AG04449 (cell line): ENCODE data around the gene PLCL1.

Experiments
- CTCF ChIA-PET: fragments of 350-600 bp; formaldehyde crosslinking; extraction: SDS; loops from one replicate; lab custom pipeline; 2021; ENCODE audit warnings: antibody characterized with exemption; lab: Yijun Ruan, JAX
- POLR2A ChIA-PET: fragments of 400-600, 350-600 bp; formaldehyde crosslinking; extraction: SDS; loops from one replicate; lab custom pipeline; 2020; ENCODE audit warnings: antibody characterized with exemption, inconsistent platforms; lab: Yijun Ruan, JAX
- DNase-seq: peaks from one replicate; pipeline ENCODE4 v3.0.0-alpha.2; 2010; ENCODE audit warnings: low read depth, low spot score
- H3K4me3 ChIP-seq: 2 replicates; pipeline ENCODE4 v1.5.1; 2011; ENCODE audit warnings: low read depth, mild to moderate bottlenecking, control low read depth, low read length
- TF ChIP-seq, protein P1 (sequence below): IDR thresholded peaks from one replicate; pipeline ENCODE4 v1.5.1; 2011; ENCODE audit warnings: mild to moderate bottlenecking, moderate library complexity, low read length, control low read depth, inconsistent platforms; ENCODE audit not compliant: insufficient read depth; ENCODE audit errors: missing control alignments

The PLCL1 gene

DNA sequence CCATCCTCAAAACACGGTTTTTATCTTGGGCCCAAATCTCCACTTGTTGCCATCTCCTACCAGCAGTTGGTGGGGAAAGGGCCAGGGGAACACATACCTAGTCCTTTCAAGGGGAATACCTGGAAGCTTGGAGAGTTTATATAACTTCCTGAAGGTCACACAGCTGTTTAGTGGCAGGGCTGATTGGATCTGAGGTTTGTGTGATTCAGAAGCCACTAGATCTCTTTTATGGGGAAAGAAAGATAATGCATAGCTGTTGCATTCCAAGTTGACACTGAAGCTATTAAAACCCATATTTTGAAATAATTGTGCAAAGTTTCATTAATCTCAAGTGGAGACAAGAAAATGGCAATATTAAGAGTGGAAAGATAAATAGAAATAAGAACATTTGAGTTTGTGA lies 134.2 kb downstream of the PLCL1 start:
- ChIA-PET POLR2A (no interaction called here), CTCF (no interaction called here)
- TF ChIP-seq, protein P1, sequence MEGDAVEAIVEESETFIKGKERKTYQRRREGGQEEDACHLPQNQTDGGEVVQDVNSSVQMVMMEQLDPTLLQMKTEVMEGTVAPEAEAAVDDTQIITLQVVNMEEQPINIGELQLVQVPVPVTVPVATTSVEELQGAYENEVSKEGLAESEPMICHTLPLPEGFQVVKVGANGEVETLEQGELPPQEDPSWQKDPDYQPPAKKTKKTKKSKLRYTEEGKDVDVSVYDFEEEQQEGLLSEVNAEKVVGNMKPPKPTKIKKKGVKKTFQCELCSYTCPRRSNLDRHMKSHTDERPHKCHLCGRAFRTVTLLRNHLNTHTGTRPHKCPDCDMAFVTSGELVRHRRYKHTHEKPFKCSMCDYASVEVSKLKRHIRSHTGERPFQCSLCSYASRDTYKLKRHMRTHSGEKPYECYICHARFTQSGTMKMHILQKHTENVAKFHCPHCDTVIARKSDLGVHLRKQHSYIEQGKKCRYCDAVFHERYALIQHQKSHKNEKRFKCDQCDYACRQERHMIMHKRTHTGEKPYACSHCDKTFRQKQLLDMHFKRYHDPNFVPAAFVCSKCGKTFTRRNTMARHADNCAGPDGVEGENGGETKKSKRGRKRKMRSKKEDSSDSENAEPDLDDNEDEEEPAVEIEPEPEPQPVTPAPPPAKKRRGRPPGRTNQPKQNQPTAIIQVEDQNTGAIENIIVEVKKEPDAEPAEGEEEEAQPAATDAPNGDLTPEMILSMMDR: no peak
- no peak for DNase-seq
- H3K4me3 ChIP-seq: no peak overlapping the region

DNA sequence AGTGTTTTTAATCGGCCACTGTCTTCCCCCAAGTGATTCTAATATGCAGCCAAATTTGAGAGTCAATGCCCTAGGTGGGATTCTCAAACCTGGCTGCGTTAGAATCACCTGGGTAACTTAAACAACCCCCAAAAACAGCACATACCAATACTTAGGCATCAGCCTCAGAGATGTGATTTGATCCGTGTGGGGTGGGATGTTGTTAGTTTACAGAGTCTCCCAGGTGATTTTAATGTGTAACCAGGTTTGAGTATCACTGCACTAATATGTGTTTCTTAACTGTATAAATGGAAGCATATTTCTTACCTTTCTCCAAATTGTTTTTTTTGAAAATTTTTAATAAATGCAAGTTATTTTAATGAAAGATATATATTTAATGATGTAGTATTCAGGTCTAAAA lies 135.4 kb downstream of the PLCL1 start:
- CTCF ChIA-PET: no interaction called here
- no peak overlapping the region for H3K4me3 ChIP-seq
- no peak for DNase-seq
- POLR2A ChIA-PET: no interaction called here
- TF ChIP-seq, protein P1: no peak

DNA sequence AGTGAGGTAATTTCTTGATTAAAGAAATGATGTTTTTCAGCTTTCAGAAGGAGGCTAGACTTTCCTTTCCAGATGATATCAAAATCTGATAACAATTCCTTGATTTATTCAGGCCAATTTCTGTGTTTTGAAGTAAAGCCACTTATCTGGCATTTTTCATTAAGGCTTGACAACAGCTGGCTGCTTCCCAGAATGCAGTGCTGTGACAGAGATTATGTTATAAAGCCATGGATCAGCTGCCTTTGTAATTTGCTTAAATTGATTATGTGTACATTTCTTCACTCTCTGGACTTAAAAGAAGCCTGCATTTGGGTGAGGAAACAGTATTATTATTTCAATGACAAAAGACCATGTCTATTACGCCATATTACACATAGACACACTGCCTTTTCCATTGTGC lies 136.0 kb downstream of the PLCL1 start:
- TF ChIP-seq, protein P1: no peak
- ChIA-PET CTCF (no interaction called here), POLR2A (no interaction called here)
- DNase-seq: no peak
- no peak overlapping the region for H3K4me3 ChIP-seq

- ChIA-PET CTCF (no interaction called here), POLR2A (no interaction called here)
- TF ChIP-seq, protein P1: no peak
- H3K4me3 ChIP-seq: no peak overlapping the region
- no peak for DNase-seq
Observed at GRCh38 chr2:197941715-197942114, 137.3 kb downstream of the PLCL1 start.

DNA sequence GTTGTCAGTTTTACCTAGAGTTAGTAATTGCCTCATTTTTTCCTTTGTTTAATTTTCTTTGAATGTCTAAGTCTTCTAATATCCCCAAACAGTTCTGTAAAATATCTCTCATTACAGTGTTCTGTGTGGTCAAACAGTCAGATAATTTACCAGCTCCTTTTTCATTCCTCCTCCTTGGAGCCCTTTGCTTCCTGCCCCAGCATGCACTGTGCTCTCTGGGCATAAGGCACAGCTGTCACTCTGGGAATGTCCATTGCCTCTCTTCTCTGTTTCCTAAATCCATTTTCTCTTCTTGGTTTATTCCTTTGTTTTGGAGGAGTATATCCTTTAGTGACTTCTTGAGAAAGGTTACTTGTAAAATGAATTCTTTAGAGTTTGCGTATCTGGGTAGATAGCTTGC lies 139.3 kb downstream of the PLCL1 start:
- DNase-seq: no peak
- ChIA-PET CTCF (no interaction called here), POLR2A (no interaction called here)
- H3K4me3 ChIP-seq: no peak overlapping the region
- TF ChIP-seq, protein P1: no peak

DNA sequence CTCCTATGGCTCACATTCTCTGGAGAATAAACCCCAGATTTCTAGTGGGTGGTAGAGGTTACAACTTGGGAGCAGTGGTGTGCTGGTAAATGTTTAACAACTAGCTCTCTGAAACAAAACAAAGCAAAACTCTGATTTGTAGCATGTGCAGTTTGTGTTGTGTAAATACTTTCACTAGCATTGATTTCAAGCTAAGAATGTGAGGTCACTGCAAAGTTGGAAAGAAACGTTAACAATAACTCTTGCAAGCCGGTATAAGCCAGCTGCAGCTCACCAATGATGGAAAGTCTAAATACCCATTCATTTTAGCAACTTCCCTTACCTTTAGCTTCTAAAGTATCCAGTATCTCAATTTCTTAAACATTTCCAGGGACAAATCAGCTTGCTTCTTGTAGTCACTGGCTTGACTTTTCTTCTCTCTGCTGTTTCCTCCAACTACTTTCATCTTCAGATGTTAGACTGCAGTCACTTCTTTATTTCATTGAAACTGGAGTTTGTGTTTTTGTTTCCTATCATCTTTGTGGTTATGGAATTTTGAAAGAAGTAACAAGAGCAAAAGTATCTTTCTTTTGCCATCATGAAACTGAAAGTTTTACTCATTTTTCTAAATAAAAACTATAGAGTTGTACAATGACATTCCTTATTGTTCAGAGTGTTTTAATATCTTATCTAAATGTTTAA lies 140.2 kb downstream of the PLCL1 start:
- ChIA-PET POLR2A (no interaction called here), CTCF (no interaction called here)
- TF ChIP-seq, protein P1: no peak
- no peak for DNase-seq
- no peak overlapping the region for H3K4me3 ChIP-seq
